NT2/D1 (cell line): ENCODE data around the gene ASAP3.

Source experiments
- YY1 ChIP-seq: IDR thresholded peaks from 2 replicates; pipeline ENCODE4 v1.6.1; 2011; ENCODE audit not compliant: insufficient read length, insufficient read depth
- ZNF274 ChIP-seq: IDR thresholded peaks from 2 replicates; pipeline ENCODE4 v1.6.1; 2011; ENCODE audit warnings: mild to moderate bottlenecking, low read depth, low read length

- TF ChIP-seq YY1, result no peak
- TF ChIP-seq ZNF274, result no peak
Measured at GRCh38 chr1:23524163-23524562, 40.2 kb upstream of the ASAP3 start.
